ENCODE results near the gene RUNX1.

RUNX1 gene

DNA sequence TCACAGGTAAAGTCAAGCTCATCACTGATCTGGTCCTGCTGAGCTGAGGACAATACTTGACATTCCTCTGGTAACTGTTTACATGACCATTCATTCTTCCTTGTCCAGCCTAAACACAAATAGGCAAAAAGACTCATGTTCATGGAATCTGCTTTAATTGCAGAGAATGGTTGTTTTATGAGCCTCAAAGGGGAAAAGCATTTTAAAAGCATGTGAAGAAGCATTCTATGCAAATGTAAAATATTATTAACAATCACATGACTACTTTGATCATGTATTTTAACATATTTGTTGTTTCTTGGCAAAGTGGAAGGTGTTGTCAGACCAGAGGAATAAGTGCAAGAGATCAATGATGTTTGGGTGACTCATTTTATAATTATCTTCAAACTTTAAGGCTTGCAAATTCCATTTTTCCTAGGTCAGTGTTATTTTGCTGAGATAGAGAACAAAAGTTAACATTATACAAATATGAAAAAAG lies 133.7 kb downstream of the RUNX1 start:
- TF ChIP-seq ZNF8 (CRISPR knock-in tag; IDR thresholded peaks at IDR 0.05) (no peak), ZFP3 (CRISPR knock-in tag; IDR thresholded peaks at IDR 0.05) (no peak), ZFP30 (CRISPR knock-in tag; IDR thresholded peaks at IDR 0.05) (no peak)
- peak; percentile 66 for ATAC-seq

DNA sequence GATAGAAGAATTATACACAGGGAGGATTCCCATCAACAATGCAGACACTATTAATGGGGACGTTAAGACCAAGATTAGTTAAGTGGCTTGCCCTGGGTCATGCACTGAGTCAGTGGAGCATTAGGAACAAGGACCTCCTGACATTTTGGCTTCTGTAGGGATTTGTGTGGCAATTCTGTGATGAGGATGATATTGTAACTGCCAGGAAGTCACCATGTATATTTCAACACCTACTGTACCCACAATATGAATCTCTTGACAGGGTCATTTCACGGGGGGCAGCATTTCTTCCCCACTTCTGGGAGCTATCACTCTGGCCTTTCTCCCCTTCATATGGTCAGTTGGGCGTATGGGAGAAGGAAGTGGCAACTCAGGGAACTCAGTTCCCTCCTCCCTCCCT lies 134.9 kb downstream of the RUNX1 start:
- ATAC-seq: no peak; the same call in 2 of the 3 replicates
- TF ChIP-seq ZNF8 (CRISPR knock-in tag; IDR thresholded peaks at IDR 0.05) (no peak), ZFP30 (CRISPR knock-in tag; IDR thresholded peaks at IDR 0.05) (no peak), ZFP3 (CRISPR knock-in tag; IDR thresholded peaks at IDR 0.05) (no peak)

DNA sequence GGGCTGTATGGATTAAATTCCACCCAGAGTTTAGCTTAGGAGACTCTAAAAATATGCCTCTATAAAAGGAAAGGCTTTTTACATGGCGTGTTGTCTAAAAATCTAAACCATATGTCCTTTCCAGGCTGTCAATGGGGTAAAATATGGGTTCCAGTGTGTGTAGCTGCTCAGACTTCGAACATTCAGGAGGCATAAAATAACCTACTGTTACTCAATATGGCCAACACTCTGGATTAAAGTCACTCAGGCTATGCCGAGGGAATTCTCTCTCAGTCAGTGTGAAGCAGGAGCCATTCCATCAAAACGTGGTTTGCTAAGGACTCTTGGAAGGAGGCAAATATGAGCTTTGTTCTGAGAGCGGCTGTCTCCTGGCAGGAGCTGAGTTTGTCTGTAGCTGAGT lies 135.3 kb downstream of the RUNX1 start:
- TF ChIP-seq ZC3H10 (CRISPR knock-in tag; IDR thresholded peaks at IDR 0.05) (no peak), SNAI2 (CRISPR knock-in tag; IDR thresholded peaks at IDR 0.05) (no peak), ZFP3 (CRISPR knock-in tag; IDR thresholded peaks at IDR 0.05) (no peak), CSRNP3 (CRISPR knock-in tag; IDR thresholded peaks at IDR 0.05) (no peak), ARNTL (CRISPR knock-in tag; IDR thresholded peaks at IDR 0.05; ENCODE audit: borderline replicate concordance, low read depth) (no peak), TCF4 (CRISPR knock-in tag; IDR thresholded peaks at IDR 0.05; ENCODE audit: borderline replicate concordance) (no peak)
- peak; percentile 71 for ATAC-seq

- no peak for ATAC-seq
- TF ChIP-seq, protein P1, sequence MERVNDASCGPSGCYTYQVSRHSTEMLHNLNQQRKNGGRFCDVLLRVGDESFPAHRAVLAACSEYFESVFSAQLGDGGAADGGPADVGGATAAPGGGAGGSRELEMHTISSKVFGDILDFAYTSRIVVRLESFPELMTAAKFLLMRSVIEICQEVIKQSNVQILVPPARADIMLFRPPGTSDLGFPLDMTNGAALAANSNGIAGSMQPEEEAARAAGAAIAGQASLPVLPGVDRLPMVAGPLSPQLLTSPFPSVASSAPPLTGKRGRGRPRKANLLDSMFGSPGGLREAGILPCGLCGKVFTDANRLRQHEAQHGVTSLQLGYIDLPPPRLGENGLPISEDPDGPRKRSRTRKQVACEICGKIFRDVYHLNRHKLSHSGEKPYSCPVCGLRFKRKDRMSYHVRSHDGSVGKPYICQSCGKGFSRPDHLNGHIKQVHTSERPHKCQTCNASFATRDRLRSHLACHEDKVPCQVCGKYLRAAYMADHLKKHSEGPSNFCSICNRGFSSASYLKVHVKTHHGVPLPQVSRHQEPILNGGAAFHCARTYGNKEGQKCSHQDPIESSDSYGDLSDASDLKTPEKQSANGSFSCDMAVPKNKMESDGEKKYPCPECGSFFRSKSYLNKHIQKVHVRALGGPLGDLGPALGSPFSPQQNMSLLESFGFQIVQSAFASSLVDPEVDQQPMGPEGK (CRISPR knock-in tag; IDR thresholded peaks at IDR 0.05; ENCODE audit: borderline replicate concordance): no peak
- TF ChIP-seq SNAI2 (CRISPR knock-in tag; IDR thresholded peaks at IDR 0.05): no peak
- no peak for TF ChIP-seq ZNF8 (CRISPR knock-in tag; IDR thresholded peaks at IDR 0.05)
- TF ChIP-seq, protein P2, sequence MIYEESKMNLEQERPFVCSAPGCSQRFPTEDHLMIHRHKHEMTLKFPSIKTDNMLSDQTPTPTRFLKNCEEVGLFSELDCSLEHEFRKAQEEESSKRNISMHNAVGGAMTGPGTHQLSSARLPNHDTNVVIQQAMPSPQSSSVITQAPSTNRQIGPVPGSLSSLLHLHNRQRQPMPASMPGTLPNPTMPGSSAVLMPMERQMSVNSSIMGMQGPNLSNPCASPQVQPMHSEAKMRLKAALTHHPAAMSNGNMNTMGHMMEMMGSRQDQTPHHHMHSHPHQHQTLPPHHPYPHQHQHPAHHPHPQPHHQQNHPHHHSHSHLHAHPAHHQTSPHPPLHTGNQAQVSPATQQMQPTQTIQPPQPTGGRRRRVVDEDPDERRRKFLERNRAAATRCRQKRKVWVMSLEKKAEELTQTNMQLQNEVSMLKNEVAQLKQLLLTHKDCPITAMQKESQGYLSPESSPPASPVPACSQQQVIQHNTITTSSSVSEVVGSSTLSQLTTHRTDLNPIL (CRISPR knock-in tag; IDR thresholded peaks at IDR 0.05; ENCODE audit: low read depth): no peak
Measured at GRCh38 chr21:34912022-34912945, 136.8 kb downstream of the RUNX1 start.

DNA sequence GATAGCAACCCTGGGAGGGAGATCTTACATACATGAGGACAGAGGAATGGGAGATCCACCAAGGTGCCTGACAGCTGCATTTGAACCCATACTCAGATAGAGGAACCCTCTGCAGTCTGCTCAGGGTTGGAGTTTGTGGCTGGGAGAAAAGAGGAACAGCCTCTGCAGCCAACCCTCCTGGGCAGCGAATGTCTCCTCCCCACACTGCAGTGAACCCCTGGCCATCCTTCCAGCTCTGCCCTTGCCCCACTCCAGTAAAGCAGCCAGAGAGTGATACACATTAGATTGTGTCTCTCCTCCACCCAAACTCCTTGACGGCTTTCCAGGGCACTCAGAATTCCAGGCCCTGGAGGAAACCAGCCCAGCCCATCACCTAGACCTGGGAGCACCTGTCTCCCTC lies 137.7 kb downstream of the RUNX1 start:
- ATAC-seq: no peak
- TF ChIP-seq ARNTL (CRISPR knock-in tag; IDR thresholded peaks at IDR 0.05; ENCODE audit: borderline replicate concordance, low read depth) (no peak), TSHZ2 (CRISPR knock-in tag; IDR thresholded peaks at IDR 0.05) (no peak), ZNF8 (CRISPR knock-in tag; IDR thresholded peaks at IDR 0.05) (no peak), TCF4 (CRISPR knock-in tag; IDR thresholded peaks at IDR 0.05; ENCODE audit: borderline replicate concordance) (no peak), ZNF565 (CRISPR knock-in tag; conservative IDR thresholded peaks at IDR 0.05; ENCODE audit: low read depth) (no peak), ISL1 (CRISPR knock-in tag; IDR thresholded peaks at IDR 0.05) (no peak), ESRRG (CRISPR knock-in tag; IDR thresholded peaks at IDR 0.05) (no peak), ZNF70 (CRISPR knock-in tag; IDR thresholded peaks at IDR 0.05) (no peak), CSDC2 (CRISPR knock-in tag; IDR thresholded peaks at IDR 0.05) (no peak), BACH2 (CRISPR knock-in tag; IDR thresholded peaks at IDR 0.05; ENCODE audit: borderline replicate concordance) (no peak), SNAI2 (CRISPR knock-in tag; IDR thresholded peaks at IDR 0.05) (no peak), PPARA (CRISPR knock-in tag; IDR thresholded peaks at IDR 0.05; ENCODE audit: borderline replicate concordance) (no peak), ZFP30 (CRISPR knock-in tag; IDR thresholded peaks at IDR 0.05) (no peak), ZC3H10 (CRISPR knock-in tag; IDR thresholded peaks at IDR 0.05) (no peak), ZFP3 (CRISPR knock-in tag; IDR thresholded peaks at IDR 0.05) (no peak), OSR1 (CRISPR knock-in tag; IDR thresholded peaks at IDR 0.05) (no peak), GLIS3 (CRISPR knock-in tag; IDR thresholded peaks at IDR 0.05) (no peak)
- TF ChIP-seq, protein P3, sequence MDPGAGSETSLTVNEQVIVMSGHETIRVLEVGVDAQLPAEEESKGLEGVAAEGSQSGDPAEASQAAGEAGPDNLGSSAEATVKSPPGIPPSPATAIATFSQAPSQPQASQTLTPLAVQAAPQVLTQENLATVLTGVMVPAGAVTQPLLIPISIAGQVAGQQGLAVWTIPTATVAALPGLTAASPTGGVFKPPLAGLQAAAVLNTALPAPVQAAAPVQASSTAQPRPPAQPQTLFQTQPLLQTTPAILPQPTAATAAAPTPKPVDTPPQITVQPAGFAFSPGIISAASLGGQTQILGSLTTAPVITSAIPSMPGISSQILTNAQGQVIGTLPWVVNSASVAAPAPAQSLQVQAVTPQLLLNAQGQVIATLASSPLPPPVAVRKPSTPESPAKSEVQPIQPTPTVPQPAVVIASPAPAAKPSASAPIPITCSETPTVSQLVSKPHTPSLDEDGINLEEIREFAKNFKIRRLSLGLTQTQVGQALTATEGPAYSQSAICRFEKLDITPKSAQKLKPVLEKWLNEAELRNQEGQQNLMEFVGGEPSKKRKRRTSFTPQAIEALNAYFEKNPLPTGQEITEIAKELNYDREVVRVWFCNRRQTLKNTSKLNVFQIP (CRISPR knock-in tag; IDR thresholded peaks at IDR 0.05; ENCODE audit: borderline replicate concordance, low read depth): no peak
- TF ChIP-seq, protein P2 (CRISPR knock-in tag; IDR thresholded peaks at IDR 0.05; ENCODE audit: low read depth): no peak

All from SK-N-SH treated with all-trans-retinoic acid at 6 μM for 48 hours (cell line).